ENCODE data around the gene EWSR1.

EWSR1 gene

DNA sequence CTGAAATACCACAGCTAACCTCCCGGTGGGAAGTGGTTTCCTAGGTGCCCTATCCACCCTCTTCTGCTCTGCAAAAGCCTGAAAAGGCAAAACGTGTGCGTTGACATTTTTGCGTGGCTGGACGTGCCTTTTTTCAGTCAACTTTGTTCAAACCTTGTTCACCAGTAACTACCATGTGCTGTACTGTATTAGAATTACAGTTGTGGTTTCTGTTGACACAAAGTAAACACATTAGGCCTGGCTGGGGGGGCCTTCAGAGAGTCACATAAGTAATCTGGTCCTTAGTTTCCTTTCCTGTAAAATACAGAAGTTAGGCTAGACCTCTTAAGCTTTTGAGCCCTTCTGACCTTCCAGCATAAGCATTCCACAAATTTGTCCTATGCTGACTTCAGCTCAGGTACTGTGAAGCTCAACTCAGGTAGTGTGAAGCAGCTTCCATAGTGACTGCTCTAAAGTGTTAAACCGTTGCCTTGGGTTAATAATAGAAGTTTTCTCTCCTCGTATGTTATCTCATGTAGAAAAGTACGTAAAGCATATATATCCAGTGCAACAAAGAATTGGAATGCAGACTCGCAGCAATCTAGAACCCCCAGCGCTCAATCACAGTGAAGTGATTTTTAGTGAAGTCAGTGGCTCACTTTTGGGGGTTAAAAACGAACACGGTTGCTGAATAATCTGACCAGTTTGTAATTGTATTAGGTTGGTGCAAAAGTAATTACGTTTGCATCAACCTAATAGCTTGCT is 1.8 kb downstream of the EWSR1 start:
- no peak for DNase-seq

DNA sequence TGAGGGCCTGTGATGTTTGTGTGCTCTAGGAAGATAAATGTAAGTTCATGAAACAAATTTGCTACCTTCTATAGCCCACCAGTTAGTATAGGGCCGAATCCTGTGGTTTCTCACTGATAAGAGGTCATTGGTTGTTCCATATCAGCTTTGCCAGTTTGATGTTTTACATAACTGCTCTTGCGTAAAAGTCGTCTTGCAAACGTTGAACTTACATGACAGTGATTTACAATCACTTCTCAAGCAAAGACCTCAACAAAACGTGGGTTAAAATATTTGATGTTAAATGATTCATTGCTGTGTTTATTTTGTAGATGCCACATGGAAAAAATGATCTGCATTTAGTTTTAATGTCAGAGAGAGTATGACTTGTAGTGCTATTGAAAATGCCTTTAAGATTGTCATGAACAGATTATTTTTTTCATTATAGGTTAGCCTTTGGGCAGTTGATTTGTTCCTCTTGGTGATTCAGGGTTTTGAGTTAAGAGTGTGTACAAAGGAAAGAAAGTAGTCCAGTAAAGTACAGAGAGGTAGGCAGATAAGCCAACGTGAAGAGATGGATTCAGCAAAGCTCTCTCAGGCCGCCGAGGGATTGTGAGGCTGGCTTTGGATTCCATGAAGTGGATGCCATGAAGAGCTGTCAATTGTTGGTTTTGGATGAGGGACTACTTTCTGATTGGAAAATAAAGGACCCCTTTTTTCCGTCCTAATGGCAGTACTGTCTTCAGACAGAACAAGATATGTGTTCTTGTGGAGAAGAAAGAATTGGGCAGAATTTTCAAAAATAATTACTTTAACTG is 2.6 kb downstream of the EWSR1 start:
- no peak for DNase-seq

DNA sequence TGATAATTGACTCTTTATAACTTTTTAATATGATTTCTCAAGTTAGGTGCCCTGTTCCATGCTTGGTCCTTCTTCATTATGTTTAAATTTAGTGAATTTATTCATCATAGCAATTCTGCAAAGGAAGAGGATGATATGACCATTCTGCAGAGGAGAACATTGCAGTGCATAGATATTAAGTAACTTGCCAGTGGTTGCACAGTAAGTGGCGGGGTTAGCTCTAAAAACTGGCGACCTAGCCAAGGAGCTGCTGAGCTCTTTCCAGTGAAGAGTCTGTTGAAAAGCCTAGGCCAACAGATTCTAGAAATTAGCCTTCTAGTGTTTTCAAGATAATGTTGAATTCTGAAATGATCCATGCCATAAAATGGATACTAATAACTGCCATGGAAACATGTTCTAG is 4.6 kb downstream of the EWSR1 start:
- no peak for DNase-seq

- DNase-seq, result no peak
Measured at GRCh38 chr22:29275167-29275566, 7.1 kb downstream of the EWSR1 start.

DNA sequence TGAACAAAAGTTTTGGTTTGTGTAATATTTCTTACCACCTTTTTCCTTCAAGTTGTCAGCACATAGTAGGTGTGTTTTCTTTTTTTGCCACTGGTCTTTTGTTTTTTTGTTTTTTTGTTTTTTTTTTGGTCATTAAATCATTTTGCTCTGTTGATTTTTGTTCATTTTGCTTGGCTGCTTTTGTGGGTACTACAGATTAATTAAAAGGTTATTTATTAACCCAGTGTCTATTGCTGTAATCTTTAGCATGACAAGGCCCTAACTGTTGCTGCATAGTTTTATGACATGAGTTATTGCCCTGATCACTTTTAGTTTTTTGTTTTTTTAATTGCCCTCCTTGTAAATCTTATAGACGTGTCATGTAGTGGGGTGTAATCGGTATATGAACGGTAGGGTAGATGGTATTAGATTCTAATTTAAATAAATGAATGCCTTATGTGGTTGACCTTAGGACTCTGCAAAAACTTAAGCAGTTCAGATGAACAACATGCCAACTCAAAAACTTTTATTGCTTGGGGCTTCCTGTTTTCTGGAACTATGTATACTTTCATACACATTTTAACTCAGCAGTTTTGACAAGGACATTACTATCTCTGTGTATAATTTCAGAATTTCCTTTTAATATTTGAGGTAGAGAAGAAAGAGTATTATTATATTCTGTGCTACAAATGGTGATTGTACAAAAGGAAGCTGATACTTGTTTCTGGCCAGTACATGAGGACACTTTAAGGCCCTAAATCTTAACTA is 7.9 kb downstream of the EWSR1 start:
- no peak for DNase-seq

GRCh38 chr22:29277927-29278326 is 9.9 kb downstream of the EWSR1 start:
- no peak for DNase-seq

DNA sequence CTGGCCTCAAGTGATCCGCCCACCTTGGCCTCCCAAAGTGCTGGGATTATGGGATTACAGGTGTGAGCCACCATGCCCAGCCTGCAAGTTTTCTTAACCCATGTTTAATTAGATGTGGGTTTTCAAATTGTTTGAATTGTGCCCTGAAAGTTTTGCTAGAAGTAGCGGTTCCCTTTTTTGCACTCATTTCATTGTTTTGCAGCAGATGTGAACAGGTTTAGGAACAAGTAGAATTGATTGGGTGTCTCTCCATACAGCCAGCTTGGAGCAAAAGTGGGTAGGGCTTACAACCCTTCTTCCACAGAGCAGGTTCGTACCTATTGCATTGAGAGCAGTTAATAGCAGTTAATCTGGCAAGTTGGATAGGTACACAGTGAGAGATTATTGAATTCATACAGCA is 16.1 kb downstream of the EWSR1 start:
- no peak for DNase-seq

- no peak for DNase-seq
Measured at GRCh38 chr22:29288837-29289236, 20.8 kb downstream of the EWSR1 start.

GRCh38 chr22:29290061-29290460 is 22.0 kb downstream of the EWSR1 start:
- DNase-seq, result no peak

DNA sequence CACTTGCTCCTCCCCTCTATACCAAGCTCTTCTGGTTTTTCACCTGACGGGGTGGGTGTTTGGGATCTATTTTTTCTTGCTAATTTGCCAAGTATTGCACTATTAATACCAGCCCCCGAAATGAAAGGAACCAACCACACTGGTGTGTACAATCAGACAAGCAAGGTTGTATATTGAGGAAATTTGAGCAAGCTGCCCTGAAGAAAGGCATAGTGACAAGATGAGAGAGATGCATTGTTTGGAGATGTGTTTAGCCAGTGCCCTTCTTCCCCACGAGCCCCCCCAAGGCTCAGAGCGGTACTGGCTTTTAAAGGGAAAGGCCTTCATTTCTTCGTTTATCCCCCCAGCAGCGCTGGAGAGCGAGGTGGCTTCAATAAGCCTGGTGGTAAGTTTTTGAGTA is 23.1 kb downstream of the EWSR1 start:
- DNase-seq, result no peak

GRCh38 chr22:29292379-29292778 is 24.3 kb downstream of the EWSR1 start:
- DNase-seq, result no peak

DNA sequence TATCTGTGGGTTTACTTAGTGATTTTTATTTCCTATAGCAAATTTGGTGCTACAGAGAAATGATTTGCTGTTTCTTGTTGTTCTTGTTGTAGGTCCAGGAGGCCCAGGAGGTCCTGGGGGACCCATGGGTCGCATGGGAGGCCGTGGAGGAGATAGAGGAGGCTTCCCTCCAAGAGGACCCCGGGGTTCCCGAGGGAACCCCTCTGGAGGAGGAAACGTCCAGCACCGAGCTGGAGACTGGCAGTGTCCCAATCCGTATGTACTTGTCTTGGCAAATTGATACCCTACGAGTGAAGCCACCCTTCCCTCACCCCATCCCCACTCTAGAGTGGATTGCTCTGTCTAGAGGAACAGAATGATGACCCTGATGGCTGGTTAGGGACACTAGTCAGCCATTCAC is 30.6 kb downstream of the EWSR1 start:
- DNase-seq, result no peak

DNA sequence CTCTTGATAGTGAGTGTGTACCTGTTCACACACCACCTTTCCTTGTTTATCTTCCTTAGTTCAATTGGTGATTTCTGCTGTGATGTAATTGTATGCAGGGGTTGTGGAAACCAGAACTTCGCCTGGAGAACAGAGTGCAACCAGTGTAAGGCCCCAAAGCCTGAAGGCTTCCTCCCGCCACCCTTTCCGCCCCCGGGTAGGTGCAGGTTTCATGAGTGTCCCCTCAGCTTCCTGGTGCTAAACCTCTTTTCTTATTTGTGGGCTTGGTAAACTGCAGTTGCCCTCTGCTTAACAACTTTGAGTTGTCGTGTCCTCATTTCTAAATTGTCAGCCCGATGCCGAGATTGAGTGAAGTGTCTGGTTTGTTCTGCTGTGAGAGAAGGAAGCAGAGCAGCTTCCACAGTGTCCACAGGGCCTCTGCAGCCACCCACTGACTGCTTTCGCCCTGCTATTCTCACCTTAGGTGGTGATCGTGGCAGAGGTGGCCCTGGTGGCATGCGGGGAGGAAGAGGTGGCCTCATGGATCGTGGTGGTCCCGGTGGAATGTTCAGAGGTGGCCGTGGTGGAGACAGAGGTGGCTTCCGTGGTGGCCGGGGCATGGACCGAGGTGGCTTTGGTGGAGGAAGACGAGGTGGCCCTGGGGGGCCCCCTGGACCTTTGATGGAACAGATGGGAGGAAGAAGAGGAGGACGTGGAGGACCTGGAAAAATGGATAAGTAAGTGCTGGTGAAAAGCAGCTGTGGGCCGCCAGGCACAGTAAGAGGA is 31.2 kb downstream of the EWSR1 start:
- no peak for DNase-seq

DNA sequence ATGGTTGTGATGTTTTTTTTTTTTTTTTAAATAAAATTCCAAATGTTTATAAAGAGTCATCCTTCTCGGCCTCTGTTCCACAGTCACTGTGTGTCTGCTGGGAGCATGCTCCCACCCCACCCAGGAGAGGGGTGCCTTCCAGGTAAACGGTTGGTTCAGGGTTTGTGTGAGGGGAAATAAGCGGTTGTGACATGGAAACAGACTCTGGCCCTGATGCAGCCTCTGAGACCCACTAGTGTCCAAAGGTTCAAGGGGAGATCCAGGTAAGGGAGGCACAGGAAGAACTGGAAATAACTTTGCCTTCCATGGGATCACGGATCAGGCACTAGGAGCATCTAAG is 32.4 kb downstream of the EWSR1 start:
- DNase-seq, result no peak

DNA sequence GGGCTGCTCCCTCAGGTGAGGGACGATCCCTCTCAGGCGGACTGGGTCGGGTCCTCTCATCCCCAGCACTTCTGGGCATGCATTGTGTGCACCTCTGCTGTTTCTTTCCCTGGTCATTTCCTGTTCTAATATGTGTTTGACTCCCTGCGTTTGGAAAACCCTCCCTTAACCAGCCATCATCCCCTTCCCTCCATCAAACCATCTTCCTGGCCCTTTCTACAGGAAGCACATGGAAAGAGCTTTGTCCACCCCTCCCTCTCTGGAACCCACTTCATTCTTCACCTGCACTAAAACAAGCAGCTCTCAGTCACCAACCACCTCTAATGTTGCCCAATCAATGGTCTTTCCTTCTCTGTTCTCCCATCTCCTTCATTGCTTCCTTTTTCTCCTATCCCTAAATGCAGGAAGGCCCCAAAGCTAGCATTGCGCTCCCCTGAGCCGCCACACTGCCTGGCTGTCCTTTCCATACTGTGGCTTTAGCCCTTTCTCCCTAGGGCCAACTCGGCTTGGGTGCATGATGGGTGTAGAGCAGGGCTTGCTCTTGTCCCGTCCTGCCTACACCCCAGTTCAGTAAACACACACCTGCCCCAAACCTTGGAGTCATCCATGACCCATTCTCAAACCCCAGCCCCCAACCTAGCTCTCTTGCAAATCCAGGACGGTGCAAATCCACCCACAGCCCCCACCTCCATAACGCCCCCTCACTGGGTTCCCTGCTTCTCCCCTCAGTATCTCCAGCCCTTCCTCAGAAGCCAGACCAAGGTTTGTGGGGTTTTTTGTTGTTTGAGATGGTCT is 32.9 kb downstream of the EWSR1 start:
- no peak for DNase-seq

DNA sequence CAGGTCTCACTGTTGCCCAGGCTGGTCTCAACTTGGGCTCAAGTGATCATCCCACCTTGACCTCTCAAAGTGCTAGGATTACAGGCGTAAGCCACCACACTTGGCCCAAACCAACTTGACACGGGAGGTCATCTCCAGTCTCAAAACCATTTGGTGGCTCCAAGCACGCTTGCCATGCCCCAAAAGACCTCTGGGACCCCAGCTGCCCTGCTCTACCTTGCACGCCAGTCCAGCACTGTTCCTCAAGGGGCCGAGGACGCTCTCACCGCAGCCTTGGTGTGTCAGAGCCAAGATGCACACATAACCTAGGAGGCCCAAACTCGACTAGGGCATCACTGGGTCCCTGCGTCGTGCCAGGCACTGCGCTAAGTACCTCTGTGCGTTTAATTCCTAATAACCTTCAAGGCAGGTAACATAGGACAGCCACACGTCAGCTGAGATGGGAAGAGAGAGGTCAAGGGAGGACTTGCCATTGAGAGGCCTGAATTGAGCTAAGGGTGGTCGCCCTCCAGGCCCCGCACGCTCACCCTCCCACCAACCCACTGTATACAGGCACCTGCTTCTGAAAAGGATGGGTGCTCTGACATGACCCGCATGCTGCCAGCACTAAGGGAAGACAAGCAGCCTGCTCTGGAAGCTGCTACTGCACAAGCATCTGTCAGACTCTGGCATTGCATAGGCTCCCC is 33.8 kb downstream of the EWSR1 start:
- DNase-seq, result no peak

DNA sequence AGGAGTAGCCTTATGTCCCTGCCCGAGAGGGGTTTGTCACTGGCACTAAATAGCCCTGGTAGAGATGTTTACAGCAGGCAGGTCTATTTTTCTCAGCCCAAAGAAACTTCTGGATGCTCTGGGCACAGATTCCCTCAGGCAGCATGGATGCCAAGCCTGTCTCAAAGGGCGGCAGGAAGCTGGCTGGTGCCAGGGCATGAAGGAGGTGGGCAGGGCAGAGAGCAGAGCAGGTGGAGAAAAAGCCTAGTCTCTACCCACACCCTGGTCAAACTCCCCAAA is 34.3 kb downstream of the EWSR1 start:
- no peak for DNase-seq

DNA sequence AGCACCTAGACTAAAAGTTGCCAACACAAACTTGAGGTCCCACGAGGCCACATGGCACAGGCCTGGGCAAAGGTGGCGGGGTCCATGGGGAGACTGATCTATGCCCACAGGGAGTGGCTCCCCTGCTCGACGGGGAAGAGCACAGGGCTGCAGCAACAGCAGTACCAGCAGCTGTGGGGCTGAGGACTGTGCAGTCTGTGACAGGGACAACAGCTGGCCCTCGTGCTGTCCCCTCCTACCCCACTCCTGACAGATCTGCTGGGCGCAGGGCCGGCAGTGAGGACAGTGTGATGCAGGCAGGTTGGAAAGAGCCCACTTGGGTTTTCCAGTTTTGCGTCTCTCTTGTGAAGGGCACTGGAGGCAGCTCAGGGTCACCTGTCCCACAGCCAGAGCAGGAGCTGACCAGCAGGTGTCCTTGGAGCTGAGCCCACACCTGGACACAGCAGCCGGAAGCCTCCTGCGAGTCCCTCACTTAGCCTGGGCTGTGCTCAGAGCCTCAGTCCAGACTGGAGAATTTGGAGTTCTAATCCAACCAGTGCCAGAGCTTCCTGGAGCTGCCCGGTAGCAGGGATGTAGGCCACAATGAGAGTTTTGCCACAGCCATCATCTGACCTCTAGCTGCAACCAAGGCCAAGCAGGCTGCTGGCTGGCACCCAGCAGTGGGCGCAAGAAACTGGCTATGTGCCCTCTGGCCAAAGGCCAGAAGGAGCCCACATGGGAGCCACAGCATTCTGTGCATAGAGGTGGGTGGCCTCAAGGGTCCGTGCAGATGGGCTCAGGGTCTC is 34.8 kb downstream of the EWSR1 start:
- DNase-seq, result peak; percentile 31

GRCh38 chr22:29305836-29306174 is 37.7 kb downstream of the EWSR1 start:
- no peak for DNase-seq

DNA sequence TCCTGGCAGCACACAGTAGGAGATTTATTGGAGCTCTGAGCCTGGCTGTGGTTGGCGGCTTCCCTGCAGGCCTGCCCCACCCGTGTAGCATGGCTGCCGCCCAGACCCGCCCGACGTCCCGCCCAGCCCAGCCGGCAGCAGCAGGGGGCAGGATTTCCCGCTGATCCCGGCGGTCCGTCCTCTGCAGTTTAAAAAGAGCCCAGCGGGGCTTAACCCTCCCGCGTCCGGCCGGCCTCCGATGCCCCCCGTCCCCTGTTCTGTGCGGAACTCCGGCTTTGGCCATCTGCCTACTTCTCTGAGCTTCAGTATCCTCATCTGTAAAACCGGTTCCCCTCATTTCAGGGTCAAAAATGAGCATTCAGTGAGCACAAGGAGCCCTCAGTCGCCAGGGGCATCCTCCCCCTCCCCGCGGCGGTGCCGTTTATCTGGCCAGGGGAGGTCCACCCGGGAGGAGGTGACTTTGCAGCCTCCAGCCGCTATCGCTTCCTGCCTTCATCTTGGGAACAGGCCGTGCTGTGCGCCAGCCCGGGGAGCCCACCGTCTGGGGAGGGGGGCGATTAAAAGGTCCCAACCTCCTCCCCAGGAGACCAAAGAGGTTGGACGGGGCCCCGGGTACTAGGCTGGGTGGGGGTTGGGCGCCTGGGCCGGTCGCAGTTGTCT is 38.2 kb downstream of the EWSR1 start, which contains the start of gene GAS2L1:
Gene GAS2L1, plus strand, starts transcription at position 476 of the 660 bp plus-strand sequence. CDS start 1,456 bp downstream, outside the sequence.
- DNase-seq, result peak; percentile 93
